NCI-H2171 treated with DMSO at 0.1 percent for 48 hours (cell line): ENCODE measurements around the gene NACC2.
A peak's percentile ranks its signal among the peaks of the same experiment; 100 is the strongest.

ENCODE experiments used
- DNase-seq: peaks from one replicate; lab custom pipeline; 2025; lab: John Stamatoyannopoulos, UW

Gene NACC2

GRCh38 chr9:136129176-136129575, 34.1 kb upstream of the NACC2 start:
- no peak for DNase-seq

GRCh38 chr9:136128436-136128835, 33.3 kb upstream of the NACC2 start:
- DNase-seq = no peak

- DNase-seq = no peak
Measured at GRCh38 chr9:136127313-136127712, 32.2 kb upstream of the NACC2 start.

GRCh38 chr9:136124976-136125692, 30.0 kb upstream of the NACC2 start:
- DNase-seq = no peak

- peak; percentile 52 for DNase-seq
Measured at GRCh38 chr9:136122425-136123383, 27.6 kb upstream of the NACC2 start.

- no peak for DNase-seq
Measured at GRCh38 chr9:136121801-136122200, 26.7 kb upstream of the NACC2 start.

GRCh38 chr9:136120438-136120844, 25.4 kb upstream of the NACC2 start:
- no peak for DNase-seq

GRCh38 chr9:136119883-136120393, 24.8 kb upstream of the NACC2 start:
- no peak for DNase-seq

GRCh38 chr9:136119061-136119882, 24.2 kb upstream of the NACC2 start:
- no peak for DNase-seq

- peak; percentile 98 for DNase-seq
Measured at GRCh38 chr9:136118320-136119060, 23.4 kb upstream of the NACC2 start, which contains the start of gene TMEM250. Gene TMEM250, minus strand, starts transcription at chr9:136118875. Its CDS starts 1,975 bp downstream, at chr9:136116900.

- DNase-seq = no peak
Measured at GRCh38 chr9:136117916-136118319, 22.8 kb upstream of the NACC2 start.

- no peak for DNase-seq
Measured at GRCh38 chr9:136117291-136117915, 22.3 kb upstream of the NACC2 start.

- DNase-seq = no peak
Measured at GRCh38 chr9:136116360-136117098, 21.4 kb upstream of the NACC2 start.

- DNase-seq = no peak
Measured at GRCh38 chr9:136115641-136116359, 20.7 kb upstream of the NACC2 start.

- DNase-seq = no peak
Measured at GRCh38 chr9:136115206-136115605, 20.1 kb upstream of the NACC2 start.

- no peak for DNase-seq
Measured at GRCh38 chr9:136114610-136115009, 19.5 kb upstream of the NACC2 start.

GRCh38 chr9:136112541-136112940, 17.5 kb upstream of the NACC2 start:
- no peak for DNase-seq

GRCh38 chr9:136111910-136112309, 16.8 kb upstream of the NACC2 start:
- DNase-seq = no peak

GRCh38 chr9:136111190-136111589, 16.1 kb upstream of the NACC2 start:
- DNase-seq = no peak
